Neuronal stem cell (in vitro differentiated cells): Measurements from ENCODE around the gene HKDC1.
A peak's percentile ranks its signal among the peaks of the same experiment; 100 is the strongest.

ENCODE experiments used
- DNase-seq: peaks from one replicate; pipeline ENCODE4 v3.0.0-alpha.2; 2013; ENCODE audit warnings: low spot score
- H2AFZ ChIP-seq: one replicate; pipeline ENCODE4 v1.6.1; 2013; ENCODE audit warnings: mild to moderate bottlenecking, low read length, inconsistent platforms
- H2AK5ac ChIP-seq: 2 replicates; pipeline ENCODE4 v1.6.1; 2013; ENCODE audit warnings: low read depth, mild to moderate bottlenecking, inconsistent platforms, low read length, moderate library complexity, mixed read lengths
- H2BK120ac ChIP-seq: 2 replicates; pipeline ENCODE4 v1.6.1; 2013; ENCODE audit warnings: low read depth, mild to moderate bottlenecking, inconsistent platforms, low read length, moderate library complexity, mixed read lengths
- H2BK12ac ChIP-seq: one replicate; pipeline ENCODE4 v1.6.1; 2013; ENCODE audit warnings: low read length, inconsistent platforms
- H2BK15ac ChIP-seq: 2 replicates; pipeline ENCODE4 v1.6.1; 2013; ENCODE audit warnings: mild to moderate bottlenecking, low read length, inconsistent platforms, mixed read lengths
- H2BK5ac ChIP-seq: one replicate; pipeline ENCODE4 v1.6.1; 2013; ENCODE audit warnings: inconsistent platforms, mild to moderate bottlenecking, low read length, moderate library complexity
- H3K14ac ChIP-seq: one replicate; pipeline ENCODE4 v1.6.1; 2013; ENCODE audit warnings: low read length, inconsistent platforms
- H3K18ac ChIP-seq: 2 replicates; pipeline ENCODE4 v1.6.1; 2013; ENCODE audit warnings: low read length, inconsistent platforms
- H3K23ac ChIP-seq: 2 replicates; pipeline ENCODE4 v1.6.1; 2013; ENCODE audit warnings: low read depth, mild to moderate bottlenecking, mixed read lengths, low read length, inconsistent platforms; ENCODE audit not compliant: poor library complexity
- H3K27ac ChIP-seq: replicated peaks from 3 replicates; pipeline ENCODE4 v1.5.1; 2013; ENCODE audit warnings: low read length, inconsistent platforms
- H3K27me3 ChIP-seq, 3 experiments: 2 replicates each; pipeline ENCODE4 v1.6.1; 2013; ENCODE audit warnings: low read length in 3 of 3, mild to moderate bottlenecking in 2 of 3, inconsistent platforms in 1 of 3, low read depth in 1 of 3, mixed read lengths in 1 of 3, moderate library complexity in 1 of 3; ENCODE audit not compliant: control insufficient read depth in 3 of 3, insufficient read depth in 3 of 3
- H3K36me3 ChIP-seq, 2 donors: replicated peaks in 1 of 2; 2 replicates each; pipeline ENCODE4 v1.6.1; 2013; ENCODE audit warnings: low read length in 2 of 2; ENCODE audit not compliant: control insufficient read depth in 2 of 2, insufficient read depth in 2 of 2
- H3K4ac ChIP-seq: 2 replicates; pipeline ENCODE4 v1.6.1; 2013; ENCODE audit warnings: inconsistent platforms, mild to moderate bottlenecking, low read length, moderate library complexity
- H3K4me1 ChIP-seq, 2 donors: 1 replicate in 1 of 2; 2 replicates in 1 of 2; pipeline ENCODE4 v1.6.1; 2013; ENCODE audit warnings: low read length in 2 of 2, low read depth in 1 of 2; ENCODE audit not compliant: control insufficient read depth in 2 of 2, insufficient read depth in 1 of 2
- H3K4me2 ChIP-seq: one replicate; pipeline ENCODE4 v1.6.1; 2013; ENCODE audit warnings: mild to moderate bottlenecking, low read length, inconsistent platforms; ENCODE audit not compliant: insufficient read depth, poor library complexity, severe bottlenecking
- H3K4me3 ChIP-seq, 2 donors: 2 replicates each; pipeline ENCODE4 v1.5.1; 2013; ENCODE audit warnings: low read length in 2 of 2, mild to moderate bottlenecking in 2 of 2, inconsistent platforms in 1 of 2, moderate library complexity in 1 of 2
- H3K79me1 ChIP-seq: one replicate; pipeline ENCODE4 v1.6.1; 2013; ENCODE audit warnings: low read depth, mild to moderate bottlenecking, inconsistent platforms, low read length, moderate library complexity
- H3K9ac ChIP-seq: one replicate; pipeline ENCODE4 v1.6.1; 2013; ENCODE audit warnings: mild to moderate bottlenecking, low read depth, low read length, inconsistent platforms; ENCODE audit not compliant: poor library complexity
- H3K9me3 ChIP-seq, 2 donors: replicated peaks in 1 of 2; 2 replicates each; pipeline versions ENCODE3 to v1.6.1; 2013; ENCODE audit warnings: low read length in 2 of 2, mild to moderate bottlenecking in 2 of 2, inconsistent platforms in 1 of 2, low read depth in 1 of 2, mixed read lengths in 1 of 2, moderate library complexity in 1 of 2; ENCODE audit not compliant: control insufficient read depth in 2 of 2, insufficient read depth in 1 of 2
- H4K8ac ChIP-seq: one replicate; pipeline ENCODE4 v1.6.1; 2013; ENCODE audit warnings: low read depth, mild to moderate bottlenecking, inconsistent platforms, low read length, moderate library complexity
- H4K91ac ChIP-seq: one replicate; pipeline ENCODE4 v1.6.1; 2013; ENCODE audit warnings: low read length, low read depth, mild to moderate bottlenecking, inconsistent platforms; ENCODE audit not compliant: poor library complexity
- WGBS, 2 donors: extraction: QIAGEN DNeasy Blood & Tissue Kit; methylation state at CpG; one replicate each; pipeline ENCODE4 v1.1.7; 2013; ENCODE audit warnings: missing lambda C conversion rate in 2 of 2, mixed read lengths in 1 of 2; ENCODE audit not compliant: insufficient read length in 2 of 2, insufficient replicate concordance in 1 of 2; ENCODE audit errors: extremely low coverage in 2 of 2; 5-methylcytosine and 5-hydroxymethylcytosine counted together

Gene HKDC1

GRCh38 chr10:69292459-69292858 lies 72.3 kb downstream of the HKDC1 start:
- Histone ChIP-seq H3K18ac (no peak overlapping the region), H2BK12ac (no peak overlapping the region), H3K14ac (no peak overlapping the region), H3K4ac (no peak overlapping the region), H2BK15ac (no peak overlapping the region), H4K8ac (no peak overlapping the region), H3K27me3 (peaks cover 0 to 72% (median 0%) of the 10 kb centered on the region in 3 experiments), H3K79me1 (no peaks in the 10 kb centered on the region), H4K91ac (no peak overlapping the region), H2BK5ac (no peak overlapping the region), H3K23ac (no peak overlapping the region), H2AFZ (no peak overlapping the region), H3K4me1 (peaks cover 0 to 5% of the 10 kb centered on the region in 2 donors), H3K36me3 (no peaks in the 10 kb centered on the region), H3K9me3 (no peaks in the 10 kb centered on the region), H2AK5ac (no peak overlapping the region), H3K4me2 (no peak overlapping the region), H2BK120ac (no peak overlapping the region), H3K9ac (no peak overlapping the region), H3K4me3 (no peak overlapping the region), H3K27ac (no peak overlapping the region)
- DNase-seq: no peak
- WGBS, 2 donors: no CpG with 5 or more reads among the region's 3 CpGs

- Histone ChIP-seq H2AK5ac (no peak overlapping the region), H3K14ac (no peak overlapping the region)
- no CpG with 5 or more reads among the region's 11 CpGs for WGBS, 2 donors
These were observed 75.0 kb downstream of the HKDC1 start for GRCh38 chr10:69295027-69295636.

GRCh38 chr10:69303632-69304051 lies 83.5 kb downstream of the HKDC1 start:
- H3K23ac ChIP-seq: no peak overlapping the region
- H2AFZ ChIP-seq: no peak overlapping the region
- no peak overlapping the region for H3K18ac ChIP-seq
- no peak for DNase-seq
- H3K14ac ChIP-seq: no peak overlapping the region
- no peak overlapping the region for H3K4ac ChIP-seq
- no CpG with 5 or more reads among the region's 3 CpGs for WGBS, 2 donors
- no peaks in the 10 kb centered on the region for H3K4me1 ChIP-seq
- no peak overlapping the region for H3K4me2 ChIP-seq
- H3K4me3 ChIP-seq: no peak overlapping the region
- H2BK120ac ChIP-seq: no peak overlapping the region
- H3K79me1 ChIP-seq: no peaks in the 10 kb centered on the region
- H3K27ac ChIP-seq: no peak overlapping the region
- H4K91ac ChIP-seq: no peak overlapping the region
- H2BK15ac ChIP-seq: no peak overlapping the region
- no peaks in the 10 kb centered on the region for H3K9me3 ChIP-seq
- no peak overlapping the region for H3K9ac ChIP-seq
- H4K8ac ChIP-seq: no peak overlapping the region
- no peak overlapping the region for H2AK5ac ChIP-seq
- H3K27me3 ChIP-seq: peaks cover 0 to 10% (median 0%) of the 10 kb centered on the region in 3 experiments
- H2BK5ac ChIP-seq: no peak overlapping the region
- no peaks in the 10 kb centered on the region for H3K36me3 ChIP-seq
- no peak overlapping the region for H2BK12ac ChIP-seq

More at GRCh38 chr10:69295027-69295636, 75.0 kb downstream of the HKDC1 start:
- H2BK15ac ChIP-seq: no peak overlapping the region
- H3K4me3 ChIP-seq: peak overlapping the region in 1 of 2 donors; percentile 12
- H2BK5ac ChIP-seq: no peak overlapping the region
- no peak overlapping the region for H2BK120ac ChIP-seq
- H3K4me2 ChIP-seq: no peak overlapping the region
- no peak for DNase-seq
- H3K23ac ChIP-seq: no peak overlapping the region
- no peaks in the 10 kb centered on the region for H3K79me1 ChIP-seq
- no peak overlapping the region for H2AFZ ChIP-seq
- H3K18ac ChIP-seq: no peak overlapping the region
- no peak overlapping the region for H3K4ac ChIP-seq
- H4K91ac ChIP-seq: no peak overlapping the region
- no peak overlapping the region for H3K9ac ChIP-seq
- no peaks in the 10 kb centered on the region for H3K4me1 ChIP-seq
- H3K36me3 ChIP-seq: no peaks in the 10 kb centered on the region
- H4K8ac ChIP-seq: no peak overlapping the region
- H3K27ac ChIP-seq: no peak overlapping the region
- H2BK12ac ChIP-seq: no peak overlapping the region
- H3K9me3 ChIP-seq: no peaks in the 10 kb centered on the region
- peaks cover 0 to 56% (median 0%) of the 10 kb centered on the region in 3 experiments for H3K27me3 ChIP-seq

GRCh38 chr10:69306421-69306820 lies 86.3 kb downstream of the HKDC1 start:
- H3K4me3 ChIP-seq: no peak overlapping the region
- WGBS, 2 donors: no CpG with 5 or more reads among the region's 2 CpGs
- no peak overlapping the region for H3K4ac ChIP-seq

More at GRCh38 chr10:69306421-69306820, 86.3 kb downstream of the HKDC1 start:
- H3K79me1 ChIP-seq: no peaks in the 10 kb centered on the region
- DNase-seq: no peak
- H4K91ac ChIP-seq: no peak overlapping the region
- no peak overlapping the region for H2AFZ ChIP-seq
- H2BK5ac ChIP-seq: no peak overlapping the region
- H2BK15ac ChIP-seq: no peak overlapping the region
- H3K9me3 ChIP-seq: no peaks in the 10 kb centered on the region
- peaks cover 0 to 11% (median 0%) of the 10 kb centered on the region in 3 experiments for H3K27me3 ChIP-seq
- no peak overlapping the region for H3K9ac ChIP-seq
- no peak overlapping the region for H3K23ac ChIP-seq
- no peak overlapping the region for H2AK5ac ChIP-seq
- no peak overlapping the region for H3K27ac ChIP-seq
- H2BK12ac ChIP-seq: no peak overlapping the region
- H3K36me3 ChIP-seq: no peaks in the 10 kb centered on the region
- H2BK120ac ChIP-seq: no peak overlapping the region
- H3K4me2 ChIP-seq: no peak overlapping the region
- no peaks in the 10 kb centered on the region for H3K4me1 ChIP-seq
- H3K14ac ChIP-seq: no peak overlapping the region
- no peak overlapping the region for H4K8ac ChIP-seq
- no peak overlapping the region for H3K18ac ChIP-seq
